Thoracic aorta (tissue), 2 donors: ENCODE measurements around the gene PRMT2. TPM values are rescaled to one million over a fixed set of nuclear protein-coding genes. Genes with fewer than 3 reads are reported as not detected.
A peak's percentile ranks its signal among the peaks of the same experiment; 100 is the strongest.

Source experiments
- ATAC-seq: fragments of 150-250 bp; one replicate; pipeline ENCODE4 v1.8.0; 2017; ENCODE audit warnings: low read depth; ENCODE audit not compliant: insufficient number of reproducible peaks, low FRiP score
- DNase-seq: peaks from one replicate; pipeline ENCODE4 v3.0.0-alpha.2; 2020; ENCODE audit warnings: low spot score
- H3K27ac ChIP-seq, 2 donors: fragments of 200-600 bp; sonication (generic); 1 replicate in 1 of 2; 2 replicates in 1 of 2; pipeline ENCODE4 v1.5.1; 2016; ENCODE audit warnings: mild to moderate bottlenecking in 2 of 2, moderate library complexity in 2 of 2
- H3K27me3 ChIP-seq: fragments of 200-600 bp; sonication (generic); replicated peaks from 2 replicates; pipeline ENCODE4 v1.6.0; 2016; ENCODE audit warnings: mild to moderate bottlenecking; ENCODE audit not compliant: insufficient read depth
- H3K36me3 ChIP-seq: fragments of 200-600 bp; sonication (generic); one replicate; pipeline ENCODE4 v1.5.1; 2016
- H3K4me1 ChIP-seq, 2 donors: fragments of 200-600 bp; sonication (generic); 1 replicate in 1 of 2; 2 replicates in 1 of 2; pipeline versions ENCODE4 v1.5.1 to v1.6.0; 2016; ENCODE audit warnings: low read depth in 2 of 2, mild to moderate bottlenecking in 1 of 2; ENCODE audit not compliant: control insufficient read depth in 1 of 2
- H3K4me3 ChIP-seq: fragments of 200-600 bp; sonication (generic); 2 replicates; pipeline ENCODE4 v1.5.1; 2016; ENCODE audit warnings: mild to moderate bottlenecking
- H3K9me3 ChIP-seq: fragments of 200-600 bp; sonication (generic); 2 replicates; pipeline ENCODE4 v1.5.1; 2016
- total RNA-seq, 2 donors: library from RNA; depleted of rRNA; stranded (reverse); fragments of >200 nt; gene quantifications; one replicate each; pipeline versions ENCODE4 v1.1.0 to v1.2.3, GENCODE V29; 2016
- TF ChIP-seq, protein P1 (sequence below): fragments of 200-600 bp; sonication (generic); IDR thresholded peaks from one replicate; pipeline ENCODE4 v1.5.1; 2019; ENCODE audit warnings: antibody characterized with exemption

Gene PRMT2
- total RNA-seq, 2 donors from 2014 or later = 125 to 126 TPM

- ATAC-seq (no peak), DNase-seq (no peak)
- TF ChIP-seq, protein P1, sequence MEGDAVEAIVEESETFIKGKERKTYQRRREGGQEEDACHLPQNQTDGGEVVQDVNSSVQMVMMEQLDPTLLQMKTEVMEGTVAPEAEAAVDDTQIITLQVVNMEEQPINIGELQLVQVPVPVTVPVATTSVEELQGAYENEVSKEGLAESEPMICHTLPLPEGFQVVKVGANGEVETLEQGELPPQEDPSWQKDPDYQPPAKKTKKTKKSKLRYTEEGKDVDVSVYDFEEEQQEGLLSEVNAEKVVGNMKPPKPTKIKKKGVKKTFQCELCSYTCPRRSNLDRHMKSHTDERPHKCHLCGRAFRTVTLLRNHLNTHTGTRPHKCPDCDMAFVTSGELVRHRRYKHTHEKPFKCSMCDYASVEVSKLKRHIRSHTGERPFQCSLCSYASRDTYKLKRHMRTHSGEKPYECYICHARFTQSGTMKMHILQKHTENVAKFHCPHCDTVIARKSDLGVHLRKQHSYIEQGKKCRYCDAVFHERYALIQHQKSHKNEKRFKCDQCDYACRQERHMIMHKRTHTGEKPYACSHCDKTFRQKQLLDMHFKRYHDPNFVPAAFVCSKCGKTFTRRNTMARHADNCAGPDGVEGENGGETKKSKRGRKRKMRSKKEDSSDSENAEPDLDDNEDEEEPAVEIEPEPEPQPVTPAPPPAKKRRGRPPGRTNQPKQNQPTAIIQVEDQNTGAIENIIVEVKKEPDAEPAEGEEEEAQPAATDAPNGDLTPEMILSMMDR = no peak
- H3K27me3 ChIP-seq = no peaks in the 10 kb centered on the region
- H3K27ac ChIP-seq = peak overlapping the region in 1 of 2 donors; percentile 99
- H3K4me1 ChIP-seq = peaks cover 35 to 57% of the 10 kb centered on the region in 2 donors
- H3K36me3 ChIP-seq = peaks cover 7% of the 10 kb centered on the region
- H3K9me3 ChIP-seq = no peaks in the 10 kb centered on the region
- peak overlapping the region; percentile 72 for H3K4me3 ChIP-seq
Observed at GRCh38 chr21:46636550-46637285, 1.2 kb downstream of the PRMT2 start.

GRCh38 chr21:46637952-46638746 lies 2.7 kb downstream of the PRMT2 start:
- ATAC-seq = no peak
- peaks cover 35 to 60% of the 10 kb centered on the region in 2 donors for H3K4me1 ChIP-seq
- H3K27ac ChIP-seq = no peak overlapping the region

GRCh38 chr21:46639489-46640386 lies 4.3 kb downstream of the PRMT2 start:
- DNase-seq = no peak
- ATAC-seq = no peak
- H3K9me3 ChIP-seq = no peaks in the 10 kb centered on the region

More at GRCh38 chr21:46637952-46638746, 2.7 kb downstream of the PRMT2 start:
- no peaks in the 10 kb centered on the region for H3K9me3 ChIP-seq
- TF ChIP-seq, protein P1 = no peak
- peak overlapping the region; percentile 72 for H3K4me3 ChIP-seq
- H3K27me3 ChIP-seq = no peaks in the 10 kb centered on the region
- peaks cover 7% of the 10 kb centered on the region for H3K36me3 ChIP-seq
- DNase-seq = no peak

DNA sequence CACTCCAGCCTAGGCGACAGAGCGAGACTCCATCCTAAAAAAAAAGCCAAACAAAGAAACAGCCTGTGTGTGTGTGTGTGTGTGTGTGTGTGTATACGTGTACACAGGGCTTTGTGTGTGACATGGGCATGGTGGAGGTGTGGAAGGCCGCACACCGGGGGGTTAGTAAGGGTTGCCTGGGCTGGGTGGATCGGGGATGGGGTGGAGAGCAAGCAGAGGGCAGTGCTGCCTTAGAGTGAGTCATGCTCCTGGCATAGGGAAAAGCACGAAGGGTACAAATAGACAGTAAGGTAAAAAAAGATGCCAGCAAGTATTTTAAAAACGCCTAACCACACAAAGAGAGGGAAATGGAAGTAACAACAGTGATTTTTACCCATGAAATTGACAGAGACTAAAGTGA lies 6.2 kb downstream of the PRMT2 start:
- ATAC-seq = no peak
- H3K4me3 ChIP-seq = no peak overlapping the region
- peaks cover 31 to 48% of the 10 kb centered on the region in 2 donors for H3K4me1 ChIP-seq
- H3K9me3 ChIP-seq = no peaks in the 10 kb centered on the region
- no peak overlapping the region for H3K27ac ChIP-seq
- TF ChIP-seq, protein P1 = no peak
- peaks cover 35% of the 10 kb centered on the region for H3K36me3 ChIP-seq
- H3K27me3 ChIP-seq = no peaks in the 10 kb centered on the region
- no peak for DNase-seq

More at GRCh38 chr21:46639489-46640386, 4.3 kb downstream of the PRMT2 start:
- H3K4me1 ChIP-seq = peaks cover 35 to 56% of the 10 kb centered on the region in 2 donors
- TF ChIP-seq, protein P1 = peak; percentile 31
- H3K27me3 ChIP-seq = no peaks in the 10 kb centered on the region
- no peak overlapping the region for H3K4me3 ChIP-seq
- H3K36me3 ChIP-seq = peaks cover 20% of the 10 kb centered on the region
- H3K27ac ChIP-seq = no peak overlapping the region
